GM12875 (cell line): ENCODE measurements around the gene HPCA.

ENCODE experiments used
- H3K4me3 ChIP-seq: one replicate; pipeline ENCODE4 v1.5.1; 2011; ENCODE audit warnings: low read depth, low read length, control low read depth
- CTCF ChIP-seq: IDR thresholded peaks from 2 replicates; pipeline ENCODE4 v1.5.1; 2011; ENCODE audit warnings: low read depth, mild to moderate bottlenecking, control low read depth, inconsistent platforms, low read length, moderate library complexity, borderline replicate concordance; ENCODE audit not compliant: insufficient read depth

Gene HPCA

GRCh38 chr1:32890516-32891240 lies 4.4 kb downstream of the HPCA start:
- TF ChIP-seq CTCF = no peak
- H3K4me3 ChIP-seq = no peak overlapping the region

- TF ChIP-seq CTCF = no peak
Observed at GRCh38 chr1:32891241-32891570, 4.9 kb downstream of the HPCA start.

GRCh38 chr1:32891630-32892029 lies 5.3 kb downstream of the HPCA start:
- no peak for TF ChIP-seq CTCF

More at GRCh38 chr1:32891241-32891570, 4.9 kb downstream of the HPCA start:
- no peak overlapping the region for H3K4me3 ChIP-seq

GRCh38 chr1:32892368-32893197 lies 6.3 kb downstream of the HPCA start:
- H3K4me3 ChIP-seq = peak overlapping the region; percentile 5

More at GRCh38 chr1:32891630-32892029, 5.3 kb downstream of the HPCA start:
- no peak overlapping the region for H3K4me3 ChIP-seq

GRCh38 chr1:32893198-32894018 lies 7.1 kb downstream of the HPCA start:
- no peak for TF ChIP-seq CTCF
- peak overlapping the region; percentile 5 for H3K4me3 ChIP-seq

More at GRCh38 chr1:32892368-32893197, 6.3 kb downstream of the HPCA start:
- TF ChIP-seq CTCF = peak; percentile 77

GRCh38 chr1:32894019-32894600 lies 7.8 kb downstream of the HPCA start:
- H3K4me3 ChIP-seq = no peak overlapping the region

More at GRCh38 chr1:32894019-32894600, 7.8 kb downstream of the HPCA start:
- TF ChIP-seq CTCF = no peak
